Measurements from ENCODE around the gene CACNA1C.

The CACNA1C gene

GRCh38 chr12:2631653-2632350 lies 579.0 kb downstream of the CACNA1C start:
- no peak for DNase-seq (ENCODE audit: low read depth)

GRCh38 chr12:2633176-2633824 lies 580.5 kb downstream of the CACNA1C start:
- no peak for DNase-seq (ENCODE audit: low read depth)

- DNase-seq (ENCODE audit: low read depth) = no peak
Measured at GRCh38 chr12:2633825-2634200, 581.0 kb downstream of the CACNA1C start.

- no peak for DNase-seq (ENCODE audit: low read depth)
Measured at GRCh38 chr12:2634471-2634870, 581.7 kb downstream of the CACNA1C start.

GRCh38 chr12:2636741-2637340 lies 584.1 kb downstream of the CACNA1C start:
- no peak for DNase-seq (ENCODE audit: low read depth)

- DNase-seq (ENCODE audit: low read depth) = no peak
Measured at GRCh38 chr12:2637371-2637770, 584.6 kb downstream of the CACNA1C start.

- DNase-seq (ENCODE audit: low read depth) = no peak
Measured at GRCh38 chr12:2638273-2639019, 585.7 kb downstream of the CACNA1C start.

GRCh38 chr12:2639020-2639298 lies 586.2 kb downstream of the CACNA1C start:
- DNase-seq (ENCODE audit: low read depth) = no peak

GRCh38 chr12:2640281-2640680 lies 587.5 kb downstream of the CACNA1C start:
- no peak for DNase-seq (ENCODE audit: low read depth)

- peak; percentile 92 for DNase-seq (ENCODE audit: low read depth)
Measured at GRCh38 chr12:2640709-2641108, 587.9 kb downstream of the CACNA1C start.

- no peak for DNase-seq (ENCODE audit: low read depth)
Measured at GRCh38 chr12:2641207-2641606, 588.4 kb downstream of the CACNA1C start.

- DNase-seq (ENCODE audit: low read depth) = no peak
Measured at GRCh38 chr12:2641761-2642160, 589.0 kb downstream of the CACNA1C start.

GRCh38 chr12:2642176-2642892 lies 589.5 kb downstream of the CACNA1C start:
- DNase-seq (ENCODE audit: low read depth) = no peak

- DNase-seq (ENCODE audit: low read depth) = no peak
Measured at GRCh38 chr12:2642896-2643425, 590.2 kb downstream of the CACNA1C start.

GRCh38 chr12:2643576-2644135 lies 590.9 kb downstream of the CACNA1C start:
- DNase-seq (ENCODE audit: low read depth) = no peak

- DNase-seq (ENCODE audit: low read depth) = no peak
Measured at GRCh38 chr12:2644683-2645405, 592.1 kb downstream of the CACNA1C start.

GRCh38 chr12:2645460-2645859 lies 592.7 kb downstream of the CACNA1C start:
- no peak for DNase-seq (ENCODE audit: low read depth)

GRCh38 chr12:2646341-2646740 lies 593.6 kb downstream of the CACNA1C start:
- no peak for DNase-seq (ENCODE audit: low read depth)

- no peak for DNase-seq (ENCODE audit: low read depth)
Measured at GRCh38 chr12:2647186-2647585, 594.4 kb downstream of the CACNA1C start.

GRCh38 chr12:2648406-2648805 lies 595.6 kb downstream of the CACNA1C start:
- no peak for DNase-seq (ENCODE audit: low read depth)

Data from non-pigmented ciliary epithelial cell (primary cell).